Naive thymus-derived CD8-positive, alpha-beta T cell (primary cell): ENCODE results near the gene CHN2. TPM values are rescaled to one million over a fixed set of nuclear protein-coding genes. Genes with fewer than 3 reads are reported as not detected.

Experiments
- ATAC-seq, 2 donors: fragments of 150-1000 bp; cut with Tn5 transposase in 1 of 2; sonication (Bioruptor Pico), chemical (Tn5 transposase) in 1 of 2; 1 replicate in 1 of 2; 2 replicates in 1 of 2; pipeline ENCODE4 v1.10.0; 2021; ENCODE audit warnings: mild to moderate bottlenecking in 2 of 2, moderate library complexity in 2 of 2
- POLR2A ChIA-PET: fragments of 350-600 bp; sonication (Branson Sonifier 250); formaldehyde crosslinking; loops from one replicate; lab custom pipeline; 2021; ENCODE audit warnings: antibody characterized with exemption; lab: Charles Lee
- DNase-seq, 10 donors: peaks; one replicate each; pipeline versions ENCODE4 v3.0.0 to v3.0.0-alpha.2; 2020 to 2022
- H3K27ac Mint-ChIP-seq, 10 donors: one replicate each; pipeline ENCODE4 v1.8.0; 2020 to 2022; ENCODE audit warnings: mild to moderate bottlenecking in 10 of 10, mixed read lengths in 10 of 10, moderate library complexity in 4 of 10, inconsistent platforms in 1 of 10
- H3K27me3 Mint-ChIP-seq, 5 donors: one replicate each; pipeline ENCODE4 v1.8.0; 2021 to 2022; ENCODE audit warnings: mixed read lengths in 5 of 5
- H3K36me3 Mint-ChIP-seq, 3 donors: one replicate each; pipeline ENCODE4 v1.8.0; 2020 to 2022; ENCODE audit warnings: mixed read lengths in 3 of 3, mild to moderate bottlenecking in 2 of 3, inconsistent platforms in 1 of 3
- H3K4me1 Mint-ChIP-seq, 4 donors: one replicate each; pipeline ENCODE4 v1.8.0; 2021 to 2022; ENCODE audit warnings: mixed read lengths in 4 of 4
- H3K4me3 Mint-ChIP-seq, 10 donors: one replicate each; pipeline ENCODE4 v1.8.0; 2020 to 2022; ENCODE audit warnings: mild to moderate bottlenecking in 10 of 10, mixed read lengths in 10 of 10, moderate library complexity in 6 of 10, inconsistent platforms in 1 of 10
- H3K9me3 Mint-ChIP-seq, 9 donors: one replicate each; pipeline ENCODE4 v1.8.0; 2020 to 2022; ENCODE audit warnings: mixed read lengths in 9 of 9, mild to moderate bottlenecking in 3 of 9, inconsistent platforms in 1 of 9, moderate library complexity in 1 of 9
- polyA plus RNA-seq, 3 donors: library from polyadenylated mRNA; unstranded; fragments of 300-500 nt; fragmentation: Illumina TruSeq; gene quantifications; one replicate each; pipeline ENCODE4 v1.2.3, GENCODE V29; 2021
- total RNA-seq, 8 experiments: library from RNA in 2 of 8; stranded (reverse) in 2 of 8; gene quantifications; one replicate each; pipeline ENCODE4 v1.2.3 and lab custom pipeline; 2021 to 2026

The CHN2 gene
- total and polyA plus RNA-seq, 5 experiments from 2014 or later = 0.90 to 11.1 (median 1.5) TPM

DNA sequence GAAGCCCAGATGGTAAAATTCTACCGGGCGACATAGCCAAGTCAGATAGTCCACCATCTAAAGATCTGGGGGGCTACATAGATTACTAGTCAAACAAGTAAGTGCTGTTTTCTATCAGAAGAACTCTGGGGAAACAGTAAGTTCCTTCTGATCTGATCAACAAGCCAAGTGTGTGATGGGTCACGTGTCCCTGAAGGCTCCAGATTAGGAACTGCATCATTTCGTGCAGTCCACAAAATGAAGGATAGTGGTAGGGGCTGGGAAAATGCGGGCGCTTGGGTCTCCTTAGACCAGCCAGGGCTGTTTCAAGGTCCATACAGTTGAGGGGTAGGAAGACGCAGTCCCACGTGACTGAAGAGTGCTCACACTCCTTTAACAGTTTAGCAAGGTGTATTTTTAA is 1.8 kb upstream of the CHN2 start:
- ATAC-seq = no peak
- POLR2A ChIA-PET = no interaction called here
- H3K4me1 Mint-ChIP-seq = peaks cover 15 to 31% (median 25%) of the 10 kb centered on the region in 4 donors
- no peak overlapping the region for H3K27ac Mint-ChIP-seq
- no peaks in the 10 kb centered on the region for H3K9me3 Mint-ChIP-seq
- H3K27me3 Mint-ChIP-seq = peaks cover 17 to 39% (median 28%) of the 10 kb centered on the region in 5 donors
- H3K4me3 Mint-ChIP-seq = peak overlapping the region in 6 of 10 donors; percentile 5 to 71 (median 36)
- DNase-seq = no peak
- no peaks in the 10 kb centered on the region for H3K36me3 Mint-ChIP-seq

DNA sequence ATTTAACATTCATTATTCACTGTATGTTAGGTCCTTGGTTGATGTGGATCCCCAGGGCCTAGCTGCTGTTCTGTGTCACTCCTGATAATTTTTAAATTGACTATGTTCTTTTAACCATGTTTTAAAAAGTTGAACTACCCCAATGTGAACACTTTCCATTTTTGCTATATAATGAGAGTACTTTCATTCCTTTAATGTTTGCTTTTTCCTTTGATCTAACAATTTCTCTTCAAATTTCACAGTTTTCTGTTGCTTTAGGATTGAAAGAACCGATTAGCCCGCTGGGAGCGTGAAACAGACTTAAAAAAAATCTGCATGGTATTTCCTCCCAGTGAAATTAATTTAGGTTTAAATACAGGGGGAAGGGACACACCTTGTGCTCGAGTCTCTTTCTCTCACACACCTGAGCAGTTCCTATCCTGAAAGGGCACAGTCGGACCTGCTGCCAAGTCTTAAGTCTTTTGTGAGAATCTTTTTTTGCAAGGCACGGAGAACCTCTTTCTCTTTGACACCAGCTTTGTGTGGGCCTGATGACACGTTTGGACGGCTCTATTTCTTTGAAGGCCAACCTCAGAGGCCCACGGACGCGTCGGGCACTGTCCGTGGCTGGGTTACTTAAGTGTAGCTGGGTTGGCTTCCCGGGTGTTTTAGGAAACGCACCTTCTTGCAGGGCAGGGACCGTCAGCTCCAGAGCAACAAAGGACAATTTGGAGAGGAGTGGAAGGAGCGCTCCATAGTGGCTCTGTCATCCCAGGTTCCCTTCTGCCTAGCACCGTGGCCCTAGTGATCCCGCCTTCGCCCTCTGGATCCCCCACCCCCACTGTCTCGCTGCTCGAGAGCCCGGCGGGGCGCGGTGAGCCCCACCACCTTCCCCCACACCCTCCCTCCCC is 1.0 kb upstream of the CHN2 start:
- DNase-seq (no peak), ATAC-seq (no peak)
- POLR2A ChIA-PET = no interaction called here
- H3K27ac Mint-ChIP-seq = peak overlapping the region in 1 of 10 donors; percentile 40
- no peaks in the 10 kb centered on the region for H3K9me3 Mint-ChIP-seq
- peaks cover 15 to 34% (median 25%) of the 10 kb centered on the region in 4 donors for H3K4me1 Mint-ChIP-seq
- peak overlapping the region; percentile 26 to 78 (median 66) for H3K4me3 Mint-ChIP-seq
- no peaks in the 10 kb centered on the region for H3K36me3 Mint-ChIP-seq
- peaks cover 17 to 43% (median 28%) of the 10 kb centered on the region in 5 donors for H3K27me3 Mint-ChIP-seq

DNA sequence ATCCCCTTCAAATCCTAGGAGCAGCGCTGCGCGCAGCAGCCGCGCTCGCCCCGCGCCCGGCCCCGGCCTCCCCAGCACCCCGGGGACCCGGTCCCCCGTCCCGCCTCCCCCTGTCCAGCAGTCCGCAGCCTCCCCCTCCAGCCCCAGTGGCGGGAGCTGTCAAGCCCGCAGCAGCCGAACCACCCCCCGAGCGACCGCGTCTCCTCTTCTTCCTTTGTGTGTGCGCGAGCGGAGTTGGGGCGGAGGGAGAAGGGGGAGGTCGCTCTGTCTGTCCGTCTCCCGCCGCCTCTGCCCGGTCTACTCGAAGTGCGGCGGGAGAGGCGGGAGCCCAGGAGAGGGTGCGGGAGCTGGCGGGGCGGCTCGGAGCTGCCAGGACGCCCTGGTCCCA is 375 bp upstream of the CHN2 start:
- POLR2A ChIA-PET = no interaction called here
- H3K27me3 Mint-ChIP-seq = peaks cover 17 to 42% (median 33%) of the 10 kb centered on the region in 5 donors
- peaks cover 15 to 34% (median 25%) of the 10 kb centered on the region in 4 donors for H3K4me1 Mint-ChIP-seq
- H3K4me3 Mint-ChIP-seq = peak overlapping the region; percentile 66 to 85 (median 74)
- ATAC-seq (peak in 1 of 2 donors; percentile 10), DNase-seq (peak in 1 of 10 donors; percentile 10)
- H3K27ac Mint-ChIP-seq = no peak overlapping the region
- H3K36me3 Mint-ChIP-seq = no peaks in the 10 kb centered on the region
- no peaks in the 10 kb centered on the region for H3K9me3 Mint-ChIP-seq

DNA sequence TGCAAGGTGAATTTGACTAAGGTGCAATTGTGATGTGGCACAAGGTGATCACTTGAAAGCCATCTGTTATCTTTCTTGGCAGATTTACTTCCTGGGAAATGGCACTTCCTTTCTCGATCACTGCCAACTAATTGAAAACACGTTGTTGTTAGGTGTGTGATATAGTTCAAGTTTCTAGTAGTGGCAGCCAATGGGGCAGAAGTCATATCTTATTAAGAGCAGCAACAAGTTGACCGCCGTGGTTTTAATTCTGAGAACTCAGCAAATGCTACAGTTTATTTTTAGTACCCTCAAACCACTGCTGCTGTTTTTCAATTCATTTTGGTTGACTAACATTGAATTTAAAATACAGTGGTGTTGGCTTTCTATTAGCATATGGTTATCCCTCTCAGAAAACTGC is 1.6 kb downstream of the CHN2 start:
- Mint-ChIP-seq H3K27me3 (peaks cover 16 to 50% (median 30%) of the 10 kb centered on the region in 5 donors), H3K36me3 (no peaks in the 10 kb centered on the region), H3K4me3 (peak overlapping the region in 9 of 10 donors; percentile 3 to 94 (median 87)), H3K4me1 (peaks cover 11 to 36% (median 19%) of the 10 kb centered on the region in 4 donors), H3K9me3 (no peaks in the 10 kb centered on the region), H3K27ac (peak overlapping the region in 2 of 10 donors; percentile 11 to 25)
- POLR2A ChIA-PET = no interaction called here
- DNase-seq (peak in 1 of 10 donors; percentile 21), ATAC-seq (no peak)

DNA sequence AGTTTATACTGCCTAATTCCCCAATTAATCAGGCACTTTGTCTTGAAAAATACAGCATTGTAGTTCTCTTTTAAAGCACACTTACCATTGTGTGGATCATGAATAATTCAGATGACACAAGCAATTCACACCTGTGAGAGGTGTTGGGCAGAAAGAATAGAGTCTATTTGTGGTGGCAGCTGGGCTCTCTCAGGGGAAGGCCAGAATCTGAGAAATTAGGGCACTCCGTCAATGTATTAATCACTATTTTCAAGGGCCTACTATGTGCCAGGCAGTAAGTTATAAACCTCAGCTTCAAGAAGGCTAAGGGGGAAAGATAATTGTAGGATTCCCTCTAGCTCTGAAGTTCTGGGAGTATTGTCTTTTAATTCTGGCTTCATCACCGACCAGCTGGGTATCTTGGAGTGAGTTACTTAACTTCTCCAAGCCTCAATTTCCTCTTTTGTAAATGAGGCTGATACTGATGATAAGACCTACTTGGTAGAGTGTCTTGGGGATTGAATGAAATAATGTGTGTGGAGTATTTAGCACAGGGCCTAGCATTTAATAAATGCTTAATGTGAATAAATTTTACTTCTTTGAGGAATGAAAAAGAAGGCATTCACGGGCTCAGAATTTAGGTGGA is 2.5 kb downstream of the CHN2 start:
- DNase-seq = no peak
- POLR2A ChIA-PET = no interaction called here
- H3K27me3 Mint-ChIP-seq = peaks cover 16 to 57% (median 28%) of the 10 kb centered on the region in 5 donors

DNA sequence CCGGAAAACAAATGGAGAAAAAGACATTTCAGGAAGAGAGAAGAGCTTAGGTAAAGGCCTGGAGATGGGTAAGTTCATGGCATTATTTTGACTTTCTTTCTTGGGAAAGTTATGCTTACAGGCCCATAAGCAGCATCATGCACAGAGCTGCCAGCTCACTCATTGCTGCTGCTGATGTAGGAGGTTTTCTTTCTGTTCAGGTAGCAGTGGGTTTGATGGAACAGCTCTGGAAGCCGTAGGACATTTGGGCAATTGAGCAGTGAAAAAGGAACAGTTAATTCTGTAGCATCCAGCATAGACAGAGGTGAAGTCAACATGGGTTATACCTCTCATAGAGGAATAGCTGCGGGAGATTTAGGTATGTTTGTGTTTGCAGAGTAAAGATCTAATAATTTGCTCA is 3.3 kb downstream of the CHN2 start:
- Mint-ChIP-seq H3K27me3 (peaks cover 16 to 60% (median 27%) of the 10 kb centered on the region in 5 donors), H3K4me3 (no peak overlapping the region), H3K27ac (no peak overlapping the region), H3K4me1 (peaks cover 10 to 40% (median 19%) of the 10 kb centered on the region in 4 donors), H3K9me3 (no peaks in the 10 kb centered on the region), H3K36me3 (no peaks in the 10 kb centered on the region)
- POLR2A ChIA-PET = no interaction called here
- ATAC-seq = no peak
- no peak for DNase-seq

More for the DNA sequence above, 2.5 kb downstream of the CHN2 start:
- H3K36me3 Mint-ChIP-seq = no peaks in the 10 kb centered on the region
- no peak for ATAC-seq
- H3K4me1 Mint-ChIP-seq = peaks cover 11 to 38% (median 19%) of the 10 kb centered on the region in 4 donors
- peak overlapping the region in 1 of 10 donors; percentile 11 for H3K27ac Mint-ChIP-seq
- H3K9me3 Mint-ChIP-seq = no peaks in the 10 kb centered on the region
- peak overlapping the region in 5 of 10 donors; percentile 8 to 90 (median 87) for H3K4me3 Mint-ChIP-seq

DNA sequence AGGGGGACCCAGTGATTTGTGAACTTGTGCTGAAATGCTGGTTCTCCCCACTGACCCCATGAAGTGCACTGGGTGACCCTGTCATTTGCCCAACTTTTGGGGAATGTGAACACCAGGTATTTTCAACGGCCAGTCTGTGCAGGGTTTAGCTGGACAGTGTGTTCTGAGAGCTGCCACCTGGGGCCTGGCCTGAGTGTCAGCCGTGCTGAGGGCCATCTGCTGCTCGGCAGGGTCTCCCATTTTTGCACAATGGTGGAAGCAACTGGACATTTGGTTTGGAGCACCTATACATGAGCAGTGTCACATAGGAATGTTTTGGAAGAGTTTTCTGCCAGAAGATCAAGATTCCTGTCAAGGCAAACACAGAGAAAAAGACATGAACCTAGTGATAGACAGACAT is 5.2 kb downstream of the CHN2 start:
- ATAC-seq = no peak
- Mint-ChIP-seq H3K4me3 (no peak overlapping the region), H3K4me1 (peaks cover 10 to 41% (median 19%) of the 10 kb centered on the region in 4 donors), H3K9me3 (no peaks in the 10 kb centered on the region), H3K27me3 (peaks cover 16 to 60% (median 23%) of the 10 kb centered on the region in 5 donors), H3K27ac (no peak overlapping the region), H3K36me3 (no peaks in the 10 kb centered on the region)
- POLR2A ChIA-PET = no interaction called here
- no peak for DNase-seq

DNA sequence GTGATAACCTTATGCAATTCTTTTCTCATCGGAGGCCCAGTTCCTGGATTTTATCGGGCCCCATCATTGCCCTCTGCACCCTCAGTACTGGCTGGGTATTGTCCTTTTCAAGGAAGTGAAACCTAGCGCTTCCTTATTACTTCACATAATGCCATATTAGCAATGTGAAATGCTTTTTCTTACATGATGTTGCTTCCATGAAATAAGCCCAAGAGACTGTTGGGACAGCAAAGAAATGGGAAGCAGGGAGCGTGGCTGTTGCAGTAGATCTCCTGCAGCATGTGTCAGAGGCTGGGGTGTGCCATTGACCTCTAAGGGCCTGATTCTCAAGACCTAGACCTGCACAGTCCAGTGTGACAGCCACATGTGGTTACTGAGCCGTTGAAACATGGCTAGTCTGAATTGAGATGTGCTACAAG is 8.1 kb downstream of the CHN2 start:
- Mint-ChIP-seq H3K4me1 (peaks cover 0 to 26% (median 3%) of the 10 kb centered on the region in 4 donors), H3K27me3 (peaks cover 4 to 34% (median 6%) of the 10 kb centered on the region in 5 donors), H3K36me3 (no peaks in the 10 kb centered on the region), H3K9me3 (no peaks in the 10 kb centered on the region), H3K27ac (no peak overlapping the region), H3K4me3 (no peak overlapping the region)
- ATAC-seq = no peak
- POLR2A ChIA-PET = no interaction called here
- DNase-seq = no peak

DNA sequence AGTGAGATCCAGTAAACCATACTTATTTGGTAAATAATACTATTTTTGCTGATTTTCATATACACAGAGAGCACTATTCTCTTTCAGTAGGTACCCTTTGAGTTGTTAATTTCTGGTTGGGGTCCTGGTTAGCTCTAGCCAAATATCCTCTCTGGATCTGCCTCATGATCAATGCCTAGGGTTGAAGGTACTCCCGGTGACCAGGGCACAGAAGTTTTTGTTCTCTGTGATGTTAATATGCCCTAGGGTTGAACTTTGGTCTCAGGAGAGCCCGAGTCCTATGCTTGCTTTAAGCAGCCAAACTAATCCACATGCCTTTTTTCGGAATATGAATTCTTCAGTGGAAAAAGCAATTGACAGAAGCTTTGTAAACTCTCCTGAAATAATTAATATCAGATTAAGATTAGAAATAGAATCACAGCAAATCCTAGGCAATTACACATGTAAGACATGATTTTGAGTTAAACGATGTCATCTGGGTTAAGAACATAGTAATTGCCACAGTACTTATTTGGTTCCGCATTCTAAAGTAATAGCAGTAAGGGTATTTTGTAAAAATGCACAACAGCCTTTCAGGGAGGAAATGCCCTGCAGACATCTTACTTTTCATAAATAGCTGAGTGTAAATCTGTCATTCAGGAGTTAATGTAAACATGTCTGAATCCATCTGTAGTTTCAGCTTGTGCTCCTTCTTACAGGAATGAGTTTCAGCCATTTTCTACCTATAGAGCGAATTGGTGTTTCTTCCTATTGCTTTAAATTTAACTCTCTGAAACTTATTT is 10.1 kb downstream of the CHN2 start:
- DNase-seq (no peak), ATAC-seq (no peak)
- Mint-ChIP-seq H3K27me3 (peaks cover 0 to 26% (median 5%) of the 10 kb centered on the region in 5 donors), H3K36me3 (no peaks in the 10 kb centered on the region), H3K27ac (peak overlapping the region in 1 of 10 donors; percentile 24), H3K4me3 (no peak overlapping the region), H3K4me1 (peaks cover 6 to 33% (median 13%) of the 10 kb centered on the region in 4 donors), H3K9me3 (no peaks in the 10 kb centered on the region)
- POLR2A ChIA-PET = no interaction called here

DNA sequence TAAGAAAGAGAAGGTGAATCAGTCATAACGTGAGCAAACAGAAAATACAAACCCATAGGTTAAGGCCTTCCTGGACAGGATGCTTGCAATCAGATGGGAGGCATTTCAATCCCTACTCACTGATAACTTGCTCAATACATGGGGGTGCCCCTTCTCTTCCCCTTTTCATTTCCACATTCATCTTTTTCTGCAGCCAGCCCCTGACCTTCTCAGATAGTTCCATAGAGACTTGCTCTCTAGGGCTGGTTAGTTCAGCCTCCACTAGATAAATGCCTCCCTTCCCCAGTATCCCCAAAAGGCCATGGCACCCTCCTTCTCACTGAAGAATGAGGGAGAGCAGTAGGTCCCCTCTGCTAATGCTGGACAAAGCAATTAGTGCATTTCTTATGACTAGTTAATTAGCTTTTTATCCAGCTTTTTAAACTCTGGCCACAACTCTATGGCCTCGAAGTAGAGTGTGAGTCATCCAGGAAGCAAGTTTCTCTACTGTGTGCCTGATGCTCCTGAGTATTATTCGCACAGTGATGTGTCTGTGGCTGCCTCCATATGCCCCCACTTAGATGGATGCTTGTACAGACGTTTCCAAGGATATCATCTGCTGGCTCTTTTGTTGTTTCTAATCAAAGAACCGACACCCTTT is 12.7 kb downstream of the CHN2 start:
- POLR2A ChIA-PET = no interaction called here
- no peaks in the 10 kb centered on the region for H3K9me3 Mint-ChIP-seq
- ATAC-seq (no peak), DNase-seq (no peak)
- H3K4me3 Mint-ChIP-seq = no peak overlapping the region
- no peaks in the 10 kb centered on the region for H3K36me3 Mint-ChIP-seq
- H3K27ac Mint-ChIP-seq = peak overlapping the region in 1 of 10 donors; percentile 58
- peaks cover 6 to 26% (median 13%) of the 10 kb centered on the region in 4 donors for H3K4me1 Mint-ChIP-seq
- H3K27me3 Mint-ChIP-seq = peaks cover 0 to 2% (median 0%) of the 10 kb centered on the region in 5 donors

DNA sequence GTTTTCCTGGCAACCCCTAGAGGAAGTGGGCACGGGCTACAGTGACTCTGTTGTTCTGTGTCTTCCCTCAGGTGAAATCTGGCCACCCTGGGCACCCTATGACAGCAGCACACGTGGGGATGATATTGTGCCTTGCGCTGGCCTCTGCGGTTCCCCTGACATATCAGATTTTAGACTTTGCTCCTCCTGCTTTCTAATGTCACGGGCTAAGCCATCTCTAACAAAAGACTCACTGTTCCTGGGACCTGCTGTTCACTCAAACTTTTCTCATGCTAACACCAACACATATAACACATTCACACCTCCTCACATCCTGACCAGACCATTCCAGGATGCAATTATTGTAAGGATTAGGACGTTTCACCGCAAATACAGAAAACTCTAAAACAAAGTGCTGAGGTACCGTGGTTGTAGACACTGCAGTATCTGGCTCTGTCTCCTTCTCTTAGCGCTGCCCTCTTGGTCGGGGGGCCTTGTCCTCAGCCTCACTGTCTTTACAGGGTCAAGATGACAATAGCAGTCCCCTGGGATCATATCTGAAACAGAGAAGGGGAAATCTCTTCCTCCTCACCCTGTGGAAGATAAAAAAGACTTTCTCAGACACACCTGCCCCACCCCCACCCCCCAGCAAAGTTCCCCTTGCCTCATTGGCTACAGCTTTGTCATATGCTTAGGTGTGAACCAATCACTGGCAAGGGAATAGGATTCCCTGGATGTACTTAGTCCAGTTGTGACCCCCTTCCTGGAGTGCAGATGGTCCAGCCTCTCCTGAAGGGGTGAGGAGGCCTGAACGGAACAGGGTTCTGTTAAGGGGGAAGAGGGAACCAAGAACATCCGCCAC is 14.1 kb downstream of the CHN2 start:
- H3K4me1 Mint-ChIP-seq = peaks cover 6 to 23% (median 13%) of the 10 kb centered on the region in 4 donors
- peak overlapping the region in 1 of 10 donors; percentile 29 for H3K4me3 Mint-ChIP-seq
- peak overlapping the region in 1 of 10 donors; percentile 3 for H3K27ac Mint-ChIP-seq
- ATAC-seq = no peak
- H3K27me3 Mint-ChIP-seq = no peaks in the 10 kb centered on the region
- no peaks in the 10 kb centered on the region for H3K36me3 Mint-ChIP-seq
- no peaks in the 10 kb centered on the region for H3K9me3 Mint-ChIP-seq
- POLR2A ChIA-PET = no interaction called here
- DNase-seq = peak in 1 of 10 donors; percentile 23
